CD1c-positive myeloid dendritic cell (primary cell): ENCODE data around the gene FAM117B.

Experiments used
- DNase-seq: peaks from one replicate; pipeline ENCODE4 v3.0.0-alpha.2; 2016; ENCODE audit errors: extremely low spot score

Gene FAM117B

GRCh38 chr2:202634556-202635427 is at the start of gene FAM117B:
Gene FAM117B, plus strand, starts transcription at chr2:202634969. Its CDS starts 219 bp downstream, at chr2:202635188.
- peak; percentile 98 for DNase-seq

GRCh38 chr2:202588647-202589581 is 45.9 kb upstream of the FAM117B start:
- peak; percentile 85 for DNase-seq

GRCh38 chr2:202589582-202589949 is 45.2 kb upstream of the FAM117B start:
- no peak for DNase-seq

GRCh38 chr2:202592566-202592965 is 42.2 kb upstream of the FAM117B start:
- no peak for DNase-seq

- DNase-seq: no peak
These were observed 35.7 kb upstream of the FAM117B start for GRCh38 chr2:202599105-202599504.

- DNase-seq: no peak
These were observed 34.9 kb upstream of the FAM117B start for GRCh38 chr2:202599911-202600310.

GRCh38 chr2:202604699-202605098 is 30.1 kb upstream of the FAM117B start:
- peak; percentile 20 for DNase-seq

- no peak for DNase-seq
These were observed 29.6 kb upstream of the FAM117B start for GRCh38 chr2:202605174-202605573.

- DNase-seq: peak; percentile 75
These were observed 26.5 kb upstream of the FAM117B start for GRCh38 chr2:202608142-202608852.

- DNase-seq: peak; percentile 79
These were observed 25.2 kb upstream of the FAM117B start for GRCh38 chr2:202609381-202610145.

- no peak for DNase-seq
These were observed 24.4 kb upstream of the FAM117B start for GRCh38 chr2:202610380-202610779.

- no peak for DNase-seq
These were observed 22.6 kb upstream of the FAM117B start for GRCh38 chr2:202612145-202612544.

- DNase-seq: no peak
These were observed 21.3 kb upstream of the FAM117B start for GRCh38 chr2:202613479-202613878.

GRCh38 chr2:202624133-202624532 is 10.6 kb upstream of the FAM117B start:
- peak; percentile 54 for DNase-seq

GRCh38 chr2:202627042-202627441 is 7.7 kb upstream of the FAM117B start:
- DNase-seq: no peak

GRCh38 chr2:202628646-202629198 is 6.0 kb upstream of the FAM117B start:
- DNase-seq: peak; percentile 56

- DNase-seq: no peak
These were observed 2.0 kb upstream of the FAM117B start for GRCh38 chr2:202632682-202633290.

- DNase-seq: no peak
These were observed 1.3 kb upstream of the FAM117B start for GRCh38 chr2:202633470-202633869.

- DNase-seq: peak; percentile 81
These were observed 851 bp downstream of the FAM117B start for GRCh38 chr2:202635428-202636212.

GRCh38 chr2:202636213-202636513 is 1.4 kb downstream of the FAM117B start:
- DNase-seq: no peak
